ENCODE measurements around the gene DNM2. TPM values are rescaled to one million over a fixed set of nuclear protein-coding genes. Genes with fewer than 3 reads are reported as not detected.

The DNM2 gene
- total RNA-seq, 4 donors from 2014 or later: 73.6 to 115 (median 93.7) TPM

- intact Hi-C loops (cut with DNase I): no loop called here
- peaks cover 7 to 14% (median 10%) of the 10 kb centered on the region in 4 donors for H3K4me1 ChIP-seq
- DNase-seq (ENCODE audit: extremely low spot score): no peak
- H3K27ac ChIP-seq (replicated peaks in 1 of 4): no peak overlapping the region
- H3K36me3 ChIP-seq: peaks cover 73 to 100% (median 99%) of the 10 kb centered on the region in 4 donors
- no peaks in the 10 kb centered on the region for H3K9me3 ChIP-seq
- no peak overlapping the region for H3K4me3 ChIP-seq
- TF ChIP-seq EP300 (IDR thresholded peaks at IDR 0.05) (no peak), POLR2AphosphoS5 (IDR thresholded peaks at IDR 0.05) (no peak), POLR2A (IDR thresholded peaks at IDR 0.05; ENCODE audit: low read depth) (no peak)
- TF ChIP-seq, protein P1, sequence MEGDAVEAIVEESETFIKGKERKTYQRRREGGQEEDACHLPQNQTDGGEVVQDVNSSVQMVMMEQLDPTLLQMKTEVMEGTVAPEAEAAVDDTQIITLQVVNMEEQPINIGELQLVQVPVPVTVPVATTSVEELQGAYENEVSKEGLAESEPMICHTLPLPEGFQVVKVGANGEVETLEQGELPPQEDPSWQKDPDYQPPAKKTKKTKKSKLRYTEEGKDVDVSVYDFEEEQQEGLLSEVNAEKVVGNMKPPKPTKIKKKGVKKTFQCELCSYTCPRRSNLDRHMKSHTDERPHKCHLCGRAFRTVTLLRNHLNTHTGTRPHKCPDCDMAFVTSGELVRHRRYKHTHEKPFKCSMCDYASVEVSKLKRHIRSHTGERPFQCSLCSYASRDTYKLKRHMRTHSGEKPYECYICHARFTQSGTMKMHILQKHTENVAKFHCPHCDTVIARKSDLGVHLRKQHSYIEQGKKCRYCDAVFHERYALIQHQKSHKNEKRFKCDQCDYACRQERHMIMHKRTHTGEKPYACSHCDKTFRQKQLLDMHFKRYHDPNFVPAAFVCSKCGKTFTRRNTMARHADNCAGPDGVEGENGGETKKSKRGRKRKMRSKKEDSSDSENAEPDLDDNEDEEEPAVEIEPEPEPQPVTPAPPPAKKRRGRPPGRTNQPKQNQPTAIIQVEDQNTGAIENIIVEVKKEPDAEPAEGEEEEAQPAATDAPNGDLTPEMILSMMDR (IDR thresholded peaks at IDR 0.05): no peak
- no peaks in the 10 kb centered on the region for H3K27me3 ChIP-seq
- 84% methylated on average over 22 of the region's 31 CpGs for WGBS
These were observed 31.0 kb upstream of the DNM2 start for GRCh38 chr19:10686661-10687517.

GRCh38 chr19:10687518-10688288 lies 30.2 kb upstream of the DNM2 start:
- intact Hi-C loops (cut with DNase I): no loop called here
- no peak for DNase-seq (ENCODE audit: extremely low spot score)
- Histone ChIP-seq H3K27ac (replicated peaks in 1 of 4) (no peak overlapping the region), H3K4me1 (peaks cover 7 to 14% (median 10%) of the 10 kb centered on the region in 4 donors), H3K4me3 (no peak overlapping the region), H3K36me3 (peaks cover 67 to 100% (median 99%) of the 10 kb centered on the region in 4 donors), H3K27me3 (no peaks in the 10 kb centered on the region), H3K9me3 (no peaks in the 10 kb centered on the region)
- TF ChIP-seq, protein P1 (IDR thresholded peaks at IDR 0.05): no peak
- TF ChIP-seq EP300 (IDR thresholded peaks at IDR 0.05): no peak
- TF ChIP-seq POLR2AphosphoS5 (IDR thresholded peaks at IDR 0.05): no peak
- no peak for TF ChIP-seq POLR2A (IDR thresholded peaks at IDR 0.05; ENCODE audit: low read depth)
- WGBS: 87% methylated on average over 19 of the region's 25 CpGs

DNA sequence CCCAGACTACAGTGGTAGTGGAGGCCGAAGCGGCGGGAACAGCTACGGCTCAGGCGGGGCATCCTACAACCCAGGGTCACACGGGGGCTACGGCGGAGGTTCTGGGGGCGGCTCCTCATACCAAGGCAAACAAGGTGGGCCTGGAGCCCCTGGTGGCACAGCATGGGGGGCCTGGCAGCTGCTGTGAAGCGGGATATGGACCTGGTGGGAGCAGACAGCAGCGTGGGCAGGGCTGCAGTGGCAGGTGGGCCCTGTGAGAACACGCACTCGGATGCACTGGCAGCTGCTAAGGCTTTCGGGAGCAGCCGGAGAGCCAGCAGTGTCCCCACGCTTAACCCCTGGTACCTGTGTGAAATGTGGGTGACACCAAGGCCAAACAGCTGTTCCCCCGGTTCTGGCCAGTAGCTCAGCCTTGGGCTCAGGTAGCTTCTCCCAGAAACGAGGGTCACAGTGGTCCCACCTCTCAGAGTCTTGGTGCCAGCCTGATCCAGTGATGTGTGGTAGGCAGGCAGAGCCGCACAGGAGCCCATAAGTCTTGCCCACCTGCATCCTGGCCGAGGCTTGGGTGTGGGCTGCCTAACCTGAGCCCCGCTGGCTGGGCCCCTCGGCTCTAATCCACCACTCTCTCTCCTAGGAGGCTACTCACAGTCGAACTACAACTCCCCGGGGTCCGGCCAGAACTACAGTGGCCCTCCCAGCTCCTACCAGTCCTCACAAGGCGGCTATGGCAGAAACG lies 29.2 kb upstream of the DNM2 start:
- Histone ChIP-seq H3K27ac (replicated peaks in 1 of 4) (no peak overlapping the region), H3K9me3 (no peaks in the 10 kb centered on the region), H3K4me1 (peaks cover 7 to 14% (median 10%) of the 10 kb centered on the region in 4 donors), H3K4me3 (no peak overlapping the region), H3K27me3 (no peaks in the 10 kb centered on the region), H3K36me3 (peaks cover 56 to 97% (median 89%) of the 10 kb centered on the region in 4 donors)
- 80% methylated on average over 3 of the region's 27 CpGs for WGBS
- no peak for DNase-seq (ENCODE audit: extremely low spot score)
- TF ChIP-seq EP300 (IDR thresholded peaks at IDR 0.05) (no peak), POLR2A (IDR thresholded peaks at IDR 0.05; ENCODE audit: low read depth) (no peak), POLR2AphosphoS5 (IDR thresholded peaks at IDR 0.05) (no peak)
- TF ChIP-seq, protein P1 (IDR thresholded peaks at IDR 0.05): no peak
- intact Hi-C loops (cut with DNase I): no loop called here

DNA sequence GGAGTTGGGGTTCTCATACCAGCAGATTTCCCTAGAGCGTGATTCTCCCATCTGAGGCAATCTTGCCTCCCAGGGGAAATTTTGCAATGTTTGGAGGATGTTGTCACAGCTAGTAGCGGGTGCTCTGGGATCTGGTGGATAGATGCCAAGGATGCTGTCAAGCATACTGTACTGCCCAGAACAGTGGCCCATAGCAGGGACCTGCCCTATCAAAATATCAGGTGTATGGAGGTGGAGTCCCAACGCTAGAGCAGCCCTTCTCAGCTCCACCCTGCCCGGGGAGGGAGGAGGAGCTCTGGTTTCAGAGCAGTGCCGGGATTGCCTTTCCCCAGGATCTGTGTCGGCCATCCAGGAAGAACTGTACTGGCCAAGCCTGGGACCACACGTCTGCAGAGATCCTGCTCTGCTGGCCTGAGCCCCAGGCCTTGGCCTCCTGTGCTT lies 27.5 kb upstream of the DNM2 start:
- Histone ChIP-seq H3K4me3 (no peak overlapping the region), H3K4me1 (peaks cover 14 to 17% (median 16%) of the 10 kb centered on the region in 4 donors), H3K27me3 (no peaks in the 10 kb centered on the region), H3K27ac (replicated peaks in 1 of 4) (peak overlapping the region in 1 of 4 donors; percentile 21), H3K36me3 (peaks cover 44 to 80% (median 73%) of the 10 kb centered on the region in 4 donors), H3K9me3 (no peaks in the 10 kb centered on the region)
- 46% methylated on average over 6 of the region's 7 CpGs for WGBS
- no peak for DNase-seq (ENCODE audit: extremely low spot score)
- intact Hi-C loops (cut with DNase I): no loop called here
- TF ChIP-seq POLR2AphosphoS5 (IDR thresholded peaks at IDR 0.05): no peak
- TF ChIP-seq, protein P1 (IDR thresholded peaks at IDR 0.05): no peak
- TF ChIP-seq EP300 (IDR thresholded peaks at IDR 0.05): no peak
- no peak for TF ChIP-seq POLR2A (IDR thresholded peaks at IDR 0.05; ENCODE audit: low read depth)
